ENCODE results near the gene SPSB2. TPM values are rescaled to one million over a fixed set of nuclear protein-coding genes. Genes with fewer than 3 reads are reported as not detected.
A peak's percentile ranks its signal among the peaks of the same experiment; 100 is the strongest.
"Not testable (repeated sequence)": the region's sequence is repeated elsewhere in the genome, so short reads cannot be mapped to it uniquely, and the experiment has no call there.

The SPSB2 gene
- total RNA-seq, 1 donor from 2014 or later: 3.2 TPM

DNA sequence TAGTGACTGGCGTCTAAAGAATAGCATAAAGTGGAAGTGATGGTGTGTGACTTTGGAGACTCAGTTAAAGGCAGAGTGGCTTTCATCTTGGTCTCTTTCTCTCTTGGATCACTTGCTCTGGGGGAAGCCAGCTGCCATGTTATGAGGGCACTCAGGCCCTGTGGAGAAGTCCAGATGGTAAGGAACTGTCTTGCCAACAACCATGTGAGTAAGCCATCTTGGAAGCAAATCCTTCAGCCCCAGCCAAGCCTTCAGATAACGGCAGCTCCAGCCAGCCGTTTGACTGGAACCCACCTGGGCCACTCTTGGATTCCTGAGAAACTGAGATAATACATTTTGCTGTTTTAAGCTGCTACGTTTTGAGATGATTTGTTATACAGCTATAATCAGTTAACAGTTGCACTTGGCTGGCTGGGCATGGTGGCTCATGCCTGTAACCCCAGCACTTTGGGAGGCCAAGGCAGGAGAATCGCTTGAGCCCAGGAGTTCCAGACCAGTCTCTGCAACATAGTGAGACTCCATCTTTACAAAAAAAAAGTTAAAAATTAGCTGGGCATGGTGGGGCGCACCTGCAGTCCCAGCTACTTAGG is 23.8 kb upstream of the SPSB2 start:
- H3K4me3 ChIP-seq: no peak overlapping the region
- DNase-seq: no peak
- no peaks in the 10 kb centered on the region for H3K27me3 ChIP-seq (ENCODE audit: low read depth)
- intact Hi-C loops (cut with micrococcal nuclease): no loop called here
- H3K4me1 ChIP-seq: no peaks in the 10 kb centered on the region
- TF ChIP-seq, protein P1, sequence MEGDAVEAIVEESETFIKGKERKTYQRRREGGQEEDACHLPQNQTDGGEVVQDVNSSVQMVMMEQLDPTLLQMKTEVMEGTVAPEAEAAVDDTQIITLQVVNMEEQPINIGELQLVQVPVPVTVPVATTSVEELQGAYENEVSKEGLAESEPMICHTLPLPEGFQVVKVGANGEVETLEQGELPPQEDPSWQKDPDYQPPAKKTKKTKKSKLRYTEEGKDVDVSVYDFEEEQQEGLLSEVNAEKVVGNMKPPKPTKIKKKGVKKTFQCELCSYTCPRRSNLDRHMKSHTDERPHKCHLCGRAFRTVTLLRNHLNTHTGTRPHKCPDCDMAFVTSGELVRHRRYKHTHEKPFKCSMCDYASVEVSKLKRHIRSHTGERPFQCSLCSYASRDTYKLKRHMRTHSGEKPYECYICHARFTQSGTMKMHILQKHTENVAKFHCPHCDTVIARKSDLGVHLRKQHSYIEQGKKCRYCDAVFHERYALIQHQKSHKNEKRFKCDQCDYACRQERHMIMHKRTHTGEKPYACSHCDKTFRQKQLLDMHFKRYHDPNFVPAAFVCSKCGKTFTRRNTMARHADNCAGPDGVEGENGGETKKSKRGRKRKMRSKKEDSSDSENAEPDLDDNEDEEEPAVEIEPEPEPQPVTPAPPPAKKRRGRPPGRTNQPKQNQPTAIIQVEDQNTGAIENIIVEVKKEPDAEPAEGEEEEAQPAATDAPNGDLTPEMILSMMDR (IDR thresholded peaks at IDR 0.05; ENCODE audit: borderline replicate concordance): no peak
- H3K27ac ChIP-seq (replicated peaks): no peak overlapping the region
- H3K36me3 ChIP-seq: no peaks in the 10 kb centered on the region
- H3K9me3 ChIP-seq (replicated peaks): no peaks in the 10 kb centered on the region

DNA sequence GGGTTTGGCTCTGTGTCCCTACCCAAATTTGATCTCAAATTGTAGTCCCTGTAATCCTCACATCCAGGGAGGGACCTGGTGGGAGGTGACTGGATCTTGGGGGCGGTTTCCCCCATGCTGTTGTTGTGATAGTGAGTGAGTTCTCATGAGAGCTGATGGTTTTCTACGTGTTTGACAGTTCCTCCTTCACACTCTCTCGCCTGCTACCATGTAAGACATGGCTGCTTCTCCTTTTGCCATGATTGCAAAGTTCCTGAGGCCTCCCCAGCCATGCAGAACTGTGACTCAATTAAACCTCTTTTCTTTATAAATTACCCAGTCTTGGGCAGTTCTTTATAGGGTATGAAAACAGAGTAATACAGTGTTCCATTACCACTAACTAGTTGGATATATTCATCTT is 21.2 kb upstream of the SPSB2 start:
- Histone ChIP-seq H3K36me3 (no peaks in the 10 kb centered on the region), H3K27ac (replicated peaks) (no peak overlapping the region), H3K4me3 (no peak overlapping the region), H3K27me3 (ENCODE audit: low read depth) (no peaks in the 10 kb centered on the region), H3K9me3 (replicated peaks) (no peaks in the 10 kb centered on the region), H3K4me1 (peaks cover 12% of the 10 kb centered on the region)
- TF ChIP-seq, protein P1 (IDR thresholded peaks at IDR 0.05; ENCODE audit: borderline replicate concordance): no peak
- intact Hi-C loops (cut with micrococcal nuclease): no loop called here
- DNase-seq: no peak

DNA sequence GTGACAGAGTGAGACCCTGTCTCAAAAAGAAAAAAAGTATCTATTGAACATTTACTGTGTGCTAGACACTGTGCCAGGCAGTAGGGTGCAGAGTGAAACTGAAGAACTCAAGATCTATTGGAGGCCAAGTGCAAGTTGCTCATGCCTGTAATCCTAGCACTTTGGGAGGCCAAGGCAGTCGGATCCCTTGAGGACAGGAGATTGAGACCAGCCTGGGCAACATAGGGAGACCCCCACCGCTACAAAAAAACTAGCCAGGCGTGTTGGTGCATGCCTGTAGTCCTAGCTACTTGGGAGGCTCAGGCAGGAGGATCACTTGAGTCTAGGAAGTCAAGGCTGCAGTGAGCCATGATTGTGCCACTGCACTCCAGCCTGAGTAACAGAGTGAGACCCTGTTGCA is 19.6 kb upstream of the SPSB2 start:
- H3K27me3 ChIP-seq (ENCODE audit: low read depth); H3K27ac ChIP-seq (replicated peaks); intact Hi-C loops (cut with micrococcal nuclease); H3K9me3 ChIP-seq (replicated peaks); DNase-seq; H3K4me3 ChIP-seq; H3K36me3 ChIP-seq: not testable (repeated sequence)
- peaks cover 12% of the 10 kb centered on the region for H3K4me1 ChIP-seq

DNA sequence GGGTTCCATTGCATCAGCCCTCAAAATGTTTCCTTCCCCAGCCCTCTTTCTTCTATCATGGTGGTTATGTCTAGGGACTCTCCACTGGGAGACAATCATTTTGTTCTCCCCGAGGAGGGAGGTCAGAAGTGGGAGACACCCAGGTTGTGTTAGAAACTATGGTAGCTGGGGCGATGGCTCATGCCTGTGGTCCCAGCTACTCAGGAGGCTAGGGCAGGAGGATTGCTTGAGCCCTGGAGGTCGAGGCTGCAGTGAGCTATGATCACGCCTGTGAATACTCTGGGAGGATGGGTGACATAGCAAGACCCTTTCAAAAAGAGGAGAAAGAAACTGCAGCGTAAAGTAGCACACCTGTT is 18.5 kb upstream of the SPSB2 start:
- Histone ChIP-seq H3K9me3 (replicated peaks) (no peaks in the 10 kb centered on the region), H3K4me1 (peaks cover 12% of the 10 kb centered on the region), H3K36me3 (no peaks in the 10 kb centered on the region), H3K27ac (replicated peaks) (peak overlapping the region; percentile 94), H3K27me3 (ENCODE audit: low read depth) (no peaks in the 10 kb centered on the region), H3K4me3 (peak overlapping the region; percentile 68)
- intact Hi-C loops (cut with micrococcal nuclease): no loop called here
- TF ChIP-seq, protein P1 (IDR thresholded peaks at IDR 0.05; ENCODE audit: borderline replicate concordance): no peak
- no peak for DNase-seq

DNA sequence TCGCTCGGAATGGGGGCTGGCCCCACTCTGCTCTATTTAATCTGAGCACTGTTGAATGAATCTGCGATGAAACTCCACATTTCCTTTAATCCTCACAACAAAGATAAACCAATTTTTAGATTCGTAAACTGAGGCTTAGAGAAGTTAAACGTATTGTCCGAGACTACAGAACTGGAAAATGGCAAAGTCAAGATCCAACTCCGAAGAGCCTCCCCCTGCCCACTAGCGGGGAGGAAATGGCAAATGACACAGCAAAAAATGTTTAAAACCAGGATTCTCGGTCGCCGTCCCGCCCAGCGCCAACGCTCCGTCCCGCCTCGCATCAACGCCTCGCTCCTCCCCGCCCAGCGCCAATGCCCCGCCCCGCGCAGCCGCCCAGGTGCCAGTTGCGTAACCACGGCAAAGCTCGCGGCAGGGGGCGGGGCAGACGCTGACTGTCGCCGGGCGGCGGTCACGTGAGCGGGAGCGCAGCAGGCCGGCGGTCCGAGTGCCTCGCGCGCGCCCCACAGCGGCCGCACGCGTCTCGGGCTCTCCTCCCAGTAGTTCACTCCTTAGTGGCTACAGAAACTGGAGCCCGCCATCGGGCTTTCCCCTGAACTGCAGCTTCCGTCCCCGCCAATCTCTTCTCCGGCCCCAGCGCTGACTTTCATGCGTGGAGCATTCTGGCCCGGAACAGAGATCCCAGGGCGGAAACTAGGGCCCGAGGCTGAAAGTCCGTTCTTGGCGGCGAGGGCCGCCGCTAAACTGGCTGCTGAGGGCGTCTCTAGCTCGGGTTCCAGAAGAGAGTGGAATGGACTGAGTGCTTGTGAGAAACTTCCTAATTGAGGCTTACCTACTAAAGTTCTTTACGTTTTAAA is 17.9 kb upstream of the SPSB2 start:
- Histone ChIP-seq H3K4me1 (peaks cover 12% of the 10 kb centered on the region), H3K4me3 (peak overlapping the region; percentile 68), H3K9me3 (replicated peaks) (no peaks in the 10 kb centered on the region), H3K27me3 (ENCODE audit: low read depth) (no peaks in the 10 kb centered on the region), H3K36me3 (no peaks in the 10 kb centered on the region), H3K27ac (replicated peaks) (peak overlapping the region; percentile 94)
- intact Hi-C loops (cut with micrococcal nuclease): no loop called here
- TF ChIP-seq, protein P1 (IDR thresholded peaks at IDR 0.05; ENCODE audit: borderline replicate concordance): peak; percentile 96
- peak; percentile 99 for DNase-seq

DNA sequence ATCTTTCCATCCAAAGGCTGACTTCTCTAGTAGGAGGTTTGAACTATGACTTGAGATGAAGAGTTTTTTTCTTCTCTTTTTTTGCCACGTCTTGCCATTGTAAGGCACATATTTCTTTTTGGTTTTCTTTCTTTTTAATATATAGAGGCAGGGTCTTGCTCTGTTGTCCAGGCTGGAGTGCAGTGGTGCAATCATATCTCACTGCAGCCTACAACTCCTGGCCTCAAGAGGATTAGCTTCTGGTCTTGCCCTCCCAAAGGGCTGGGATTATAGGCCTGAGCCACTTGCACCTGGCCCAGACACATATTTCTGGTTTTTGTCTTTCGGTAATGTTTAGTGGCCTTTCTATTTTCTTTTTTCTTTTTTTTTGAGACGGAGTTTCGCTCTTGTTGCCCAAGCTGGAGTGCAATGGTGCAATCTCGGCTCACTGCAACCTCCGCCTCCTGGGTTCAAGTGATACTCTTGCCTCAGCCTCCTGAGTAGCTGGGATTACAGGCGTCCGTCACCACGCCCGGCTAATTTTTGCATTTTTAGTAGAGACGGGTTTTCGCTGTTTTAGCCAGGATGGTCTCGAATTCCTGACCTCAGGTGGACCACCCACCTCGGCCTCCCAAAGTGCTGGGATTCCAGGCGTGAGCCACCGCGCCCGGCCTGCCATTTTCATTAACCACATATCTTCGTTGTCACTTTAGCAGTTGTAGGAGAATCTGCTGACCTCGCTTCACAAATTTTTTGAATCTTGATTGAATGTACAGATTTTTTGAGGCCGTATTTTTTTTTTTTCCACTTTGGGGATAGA is 16.9 kb upstream of the SPSB2 start:
- DNase-seq; intact Hi-C loops (cut with micrococcal nuclease); H3K9me3 ChIP-seq (replicated peaks); H3K27me3 ChIP-seq (ENCODE audit: low read depth); H3K36me3 ChIP-seq; H3K4me3 ChIP-seq: not testable (repeated sequence)
- Histone ChIP-seq H3K27ac (replicated peaks) (peak overlapping the region; percentile 94), H3K4me1 (peaks cover 12% of the 10 kb centered on the region)

DNA sequence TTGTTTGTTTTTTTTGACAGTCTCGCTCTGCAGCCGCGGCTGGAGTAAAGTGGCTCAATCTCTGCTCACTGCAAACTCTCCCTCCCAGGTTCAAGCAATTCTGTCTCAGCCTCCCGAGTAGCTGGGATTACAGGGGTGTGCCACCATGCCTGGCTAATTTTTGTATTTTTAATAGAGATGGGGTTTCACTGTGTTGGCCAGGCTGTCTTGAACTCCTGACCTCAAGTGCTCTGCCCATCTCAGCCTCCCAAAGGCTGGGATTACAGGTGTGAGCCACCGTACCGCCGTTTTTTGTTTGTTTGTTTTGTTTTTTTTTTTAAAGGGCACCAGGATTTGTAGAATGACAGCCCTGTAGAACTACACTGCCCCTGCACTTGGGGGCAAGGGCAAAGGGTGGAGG is 15.7 kb upstream of the SPSB2 start:
- H3K27ac ChIP-seq (replicated peaks); H3K36me3 ChIP-seq; H3K9me3 ChIP-seq (replicated peaks); H3K27me3 ChIP-seq (ENCODE audit: low read depth); DNase-seq; intact Hi-C loops (cut with micrococcal nuclease); H3K4me3 ChIP-seq: not testable (repeated sequence)
- peaks cover 12% of the 10 kb centered on the region for H3K4me1 ChIP-seq
